ENCODE measurements around the gene TMEM117.

GRCh38 chr12:43942379-43942778, 106.5 kb downstream of the TMEM117 start:
- no peak for TF ChIP-seq CTCF (conservative IDR thresholded peaks at IDR 0.05; ENCODE audit: low read depth, low read length)
- TF ChIP-seq EZH2 (IDR thresholded peaks at IDR 0.05; ENCODE audit: borderline replicate concordance, low read depth, low read length, poor library complexity, severe bottlenecking) = no peak

All from A673 (cell line).